SU-DHL-6 (cell line): Measurements from ENCODE around the gene PRR5.
"Not testable (repeated sequence)": the region's sequence is repeated elsewhere in the genome, so short reads cannot be mapped to it uniquely, and the experiment has no call there.

Source experiments
- H2AFZ ChIP-seq: fragments of 200-600 bp; sonication (generic); 2 replicates; pipeline ENCODE4 v1.6.1; 2014; ENCODE audit warnings: low read depth, mild to moderate bottlenecking, moderate library complexity, mixed read lengths, antibody characterized with exemption, low read length; ENCODE audit not compliant: severe bottlenecking
- H3F3A ChIP-seq: fragments of 200-600 bp; shearing (Covaris generic); 2 replicates; pipeline ENCODE4 v1.6.0; 2016; ENCODE audit warnings: antibody characterized with exemption, mild to moderate bottlenecking; ENCODE audit not compliant: insufficient read depth
- H3K27ac ChIP-seq: fragments of 200-600 bp; sonication (generic); 2 replicates; pipeline ENCODE4 v1.5.1; 2016; ENCODE audit warnings: low read depth, mild to moderate bottlenecking, low read length, moderate library complexity, mixed read lengths
- H3K27me3 ChIP-seq: fragments of 200-600 bp; sonication (generic), shearing (Covaris generic); 2 replicates; pipeline ENCODE4 v1.6.0; 2014; ENCODE audit warnings: mild to moderate bottlenecking, low read length
- H3K36me3 ChIP-seq: fragments of 200-600 bp; sonication (generic); 2 replicates; pipeline ENCODE4 v1.6.1; 2014; ENCODE audit warnings: mild to moderate bottlenecking, low read length, mixed read lengths
- H3K4me2 ChIP-seq: fragments of 300-600, 200-600 bp; shearing (Covaris generic), sonication (generic); 2 replicates; pipeline ENCODE4 v1.6.0; 2014; ENCODE audit warnings: low read length, low read depth, mild to moderate bottlenecking; ENCODE audit not compliant: poor library complexity, severe bottlenecking
- H3K4me3 ChIP-seq: fragments of 200-600 bp; sonication (generic); 2 replicates; pipeline ENCODE4 v1.5.1; 2014; ENCODE audit warnings: antibody characterized with exemption, low read length, mild to moderate bottlenecking, mixed read lengths; ENCODE audit not compliant: insufficient read depth, poor library complexity, severe bottlenecking
- H3K79me2 ChIP-seq: fragments of 200-600 bp; sonication (generic); 2 replicates; pipeline ENCODE4 v1.6.1; 2014; ENCODE audit warnings: mild to moderate bottlenecking, low read length, moderate library complexity; ENCODE audit not compliant: insufficient read depth
- H3K9ac ChIP-seq: fragments of 200-600 bp; sonication (generic); 2 replicates; pipeline ENCODE4 v1.7.0; 2014; ENCODE audit warnings: mild to moderate bottlenecking, low read length
- H3K9me2 ChIP-seq: fragments of 200-600 bp; sonication (generic); replicated peaks from 2 replicates; pipeline ENCODE4 v1.6.1; 2014; ENCODE audit warnings: low read length; ENCODE audit not compliant: insufficient read depth
- H3K9me3 ChIP-seq: fragments of 200-600 bp; sonication (generic); 2 replicates; pipeline ENCODE4 v1.6.1; 2014; ENCODE audit warnings: low read length, mixed read lengths; ENCODE audit not compliant: insufficient read depth
- H4K20me1 ChIP-seq: fragments of 200-600 bp; sonication (generic); 2 replicates; pipeline ENCODE4 v1.6.1; 2014; ENCODE audit warnings: low read depth, mild to moderate bottlenecking, antibody characterized with exemption, low read length, moderate library complexity, mixed read lengths
- EZH2phosphoT487 ChIP-seq: fragments of 200-600 bp; sonication (generic), shearing (Covaris generic); conservative IDR thresholded peaks from 2 replicates; pipeline ENCODE4 v1.6.1; 2018; ENCODE audit warnings: mild to moderate bottlenecking, antibody characterized with exemption, low read length, moderate library complexity, mixed read lengths
- TF ChIP-seq, protein P1 (sequence below): fragments of 200-600 bp; sonication (generic); IDR thresholded peaks from one replicate; pipeline ENCODE4 v1.5.1; 2017; ENCODE audit warnings: antibody characterized with exemption, mild to moderate bottlenecking, low read length, moderate library complexity; ENCODE audit not compliant: insufficient read depth, poor library complexity, severe bottlenecking

Gene PRR5

DNA sequence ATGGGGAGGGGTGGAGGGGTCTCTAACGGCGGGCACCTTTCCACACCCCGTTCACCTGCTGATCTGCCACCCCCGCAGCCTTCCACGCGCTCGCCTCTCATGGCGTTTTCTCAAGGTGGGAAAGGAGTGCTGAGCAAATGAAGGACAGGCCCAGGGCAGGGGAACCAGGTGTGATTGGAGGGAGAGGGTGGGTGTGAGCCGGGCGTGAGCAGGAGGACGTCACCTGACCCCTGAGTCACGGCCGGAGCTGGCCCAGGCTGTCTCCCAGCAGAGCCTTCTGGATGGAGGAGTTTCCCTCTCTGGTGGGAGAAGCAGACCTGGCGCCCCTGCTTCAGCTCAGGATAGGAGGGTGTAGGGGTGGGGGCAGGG, 36.3 kb downstream of the PRR5 start:
- H3K36me3 ChIP-seq = no peaks in the 10 kb centered on the region
- H3K9ac ChIP-seq = no peak overlapping the region
- H3K4me2 ChIP-seq = no peak overlapping the region
- H3K79me2 ChIP-seq = no peaks in the 10 kb centered on the region
- H3F3A ChIP-seq = no peaks in the 10 kb centered on the region
- H4K20me1 ChIP-seq = no peaks in the 10 kb centered on the region
- no peak overlapping the region for H2AFZ ChIP-seq
- no peak for TF ChIP-seq EZH2phosphoT487
- TF ChIP-seq, protein P1, sequence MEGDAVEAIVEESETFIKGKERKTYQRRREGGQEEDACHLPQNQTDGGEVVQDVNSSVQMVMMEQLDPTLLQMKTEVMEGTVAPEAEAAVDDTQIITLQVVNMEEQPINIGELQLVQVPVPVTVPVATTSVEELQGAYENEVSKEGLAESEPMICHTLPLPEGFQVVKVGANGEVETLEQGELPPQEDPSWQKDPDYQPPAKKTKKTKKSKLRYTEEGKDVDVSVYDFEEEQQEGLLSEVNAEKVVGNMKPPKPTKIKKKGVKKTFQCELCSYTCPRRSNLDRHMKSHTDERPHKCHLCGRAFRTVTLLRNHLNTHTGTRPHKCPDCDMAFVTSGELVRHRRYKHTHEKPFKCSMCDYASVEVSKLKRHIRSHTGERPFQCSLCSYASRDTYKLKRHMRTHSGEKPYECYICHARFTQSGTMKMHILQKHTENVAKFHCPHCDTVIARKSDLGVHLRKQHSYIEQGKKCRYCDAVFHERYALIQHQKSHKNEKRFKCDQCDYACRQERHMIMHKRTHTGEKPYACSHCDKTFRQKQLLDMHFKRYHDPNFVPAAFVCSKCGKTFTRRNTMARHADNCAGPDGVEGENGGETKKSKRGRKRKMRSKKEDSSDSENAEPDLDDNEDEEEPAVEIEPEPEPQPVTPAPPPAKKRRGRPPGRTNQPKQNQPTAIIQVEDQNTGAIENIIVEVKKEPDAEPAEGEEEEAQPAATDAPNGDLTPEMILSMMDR = no peak
- H3K9me2 ChIP-seq = no peaks in the 10 kb centered on the region
- no peak overlapping the region for H3K27ac ChIP-seq
- no peaks in the 10 kb centered on the region for H3K9me3 ChIP-seq
- no peaks in the 10 kb centered on the region for H3K27me3 ChIP-seq
- no peak overlapping the region for H3K4me3 ChIP-seq

DNA sequence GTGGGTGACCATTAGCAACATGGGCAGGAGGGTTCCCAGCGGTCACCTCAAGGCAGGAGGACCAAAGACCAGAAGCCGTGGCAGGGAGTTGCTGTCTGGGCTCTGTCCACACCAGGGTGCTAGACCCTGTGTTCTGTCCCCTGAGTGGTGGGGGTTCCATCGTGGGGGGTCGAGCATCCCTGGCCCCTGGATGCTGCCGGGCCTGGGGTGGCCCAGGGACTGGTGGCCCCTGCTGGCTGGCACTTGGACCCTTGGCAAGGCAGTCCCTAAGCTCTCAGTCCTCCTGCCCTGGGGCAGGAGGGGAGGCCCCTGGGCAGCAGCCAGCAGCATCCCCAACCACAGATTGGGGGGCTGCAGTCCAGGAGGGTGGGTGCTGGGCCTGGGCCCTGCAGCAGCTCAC, 37.0 kb downstream of the PRR5 start:
- no peaks in the 10 kb centered on the region for H3K9me3 ChIP-seq
- no peak overlapping the region for H3K4me2 ChIP-seq
- no peak overlapping the region for H3K9ac ChIP-seq
- no peaks in the 10 kb centered on the region for H3K79me2 ChIP-seq
- H3K9me2 ChIP-seq = no peaks in the 10 kb centered on the region
- no peaks in the 10 kb centered on the region for H3F3A ChIP-seq
- no peaks in the 10 kb centered on the region for H3K27me3 ChIP-seq
- no peak for TF ChIP-seq EZH2phosphoT487
- TF ChIP-seq, protein P1 = no peak
- no peak overlapping the region for H2AFZ ChIP-seq
- H3K4me3 ChIP-seq = no peak overlapping the region
- H3K36me3 ChIP-seq = no peaks in the 10 kb centered on the region
- H4K20me1 ChIP-seq = no peaks in the 10 kb centered on the region
- H3K27ac ChIP-seq = no peak overlapping the region

DNA sequence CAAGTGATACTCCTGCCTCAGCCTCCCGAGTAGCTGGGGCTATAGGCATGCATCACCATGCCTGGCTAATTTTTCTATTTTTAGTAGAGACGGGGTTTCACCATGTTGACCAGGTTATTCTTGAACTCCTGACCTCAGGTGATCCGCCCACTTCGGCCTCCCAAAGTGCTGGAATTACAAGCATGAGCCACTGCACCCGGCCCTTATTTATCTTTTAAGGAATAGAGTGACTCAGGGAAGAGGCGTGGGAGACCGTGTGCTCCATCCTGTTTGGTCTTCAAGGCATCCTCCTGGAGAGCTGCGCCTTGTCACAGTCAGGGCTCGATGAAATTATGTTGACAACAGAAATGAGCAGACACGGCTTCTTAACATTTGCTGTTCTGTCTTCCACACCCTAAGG, 37.7 kb downstream of the PRR5 start:
- not testable (repeated sequence) for H3K79me2 ChIP-seq, H3K9me3 ChIP-seq, H3K27ac ChIP-seq, H3K4me3 ChIP-seq, H4K20me1 ChIP-seq, H3K9ac ChIP-seq, H3K36me3 ChIP-seq, H3F3A ChIP-seq, H3K27me3 ChIP-seq, H3K4me2 ChIP-seq, H2AFZ ChIP-seq, H3K9me2 ChIP-seq

DNA sequence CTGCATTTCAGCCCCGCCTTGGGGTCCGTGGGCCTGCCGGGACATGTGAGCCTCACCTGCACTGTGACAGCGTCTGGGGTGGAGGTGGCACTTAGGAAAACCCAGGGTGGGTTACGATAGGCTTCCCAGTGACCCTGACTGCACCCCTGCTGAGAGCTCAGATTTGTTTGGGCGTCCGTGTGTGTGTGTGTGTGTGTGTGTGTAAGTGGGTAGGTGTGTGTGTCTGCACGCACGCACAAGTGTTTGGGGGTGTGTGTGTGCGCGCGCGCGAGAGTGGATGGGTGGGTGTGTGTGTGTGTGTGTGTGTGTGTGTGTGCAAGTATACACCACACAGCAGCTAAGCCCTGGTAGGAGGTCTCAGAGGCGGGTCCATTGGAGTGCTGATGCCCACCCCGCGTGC, 38.3 kb downstream of the PRR5 start:
- H4K20me1 ChIP-seq = no peaks in the 10 kb centered on the region
- TF ChIP-seq EZH2phosphoT487 = no peak
- TF ChIP-seq, protein P1 = no peak
- no peak overlapping the region for H2AFZ ChIP-seq
- H3K27me3 ChIP-seq = no peaks in the 10 kb centered on the region
- H3K9me2 ChIP-seq = no peaks in the 10 kb centered on the region
- H3K9ac ChIP-seq = no peak overlapping the region
- H3K79me2 ChIP-seq = no peaks in the 10 kb centered on the region
- no peak overlapping the region for H3K4me2 ChIP-seq
- H3K27ac ChIP-seq = no peak overlapping the region
- H3F3A ChIP-seq = no peaks in the 10 kb centered on the region
- H3K9me3 ChIP-seq = no peaks in the 10 kb centered on the region
- H3K36me3 ChIP-seq = no peaks in the 10 kb centered on the region
- no peak overlapping the region for H3K4me3 ChIP-seq
